SK-N-SH treated with all-trans-retinoic acid at 6 μM for 48 hours (cell line): Measurements from ENCODE around the gene KRT14.

ENCODE experiments used
- ATAC-seq: fragments of 200-7000 bp; cut with Tn5 transposase; 3 replicates; pipeline ENCODE4 v1.9.1; 2020; ENCODE audit warnings: mild to moderate bottlenecking, moderate library complexity
- ESRRG ChIP-seq: fragments of 250-450 bp; sonication (Bioruptor Pico); IDR thresholded peaks from 2 replicates; pipeline ENCODE4 v1.6.1; 2021; ENCODE audit warnings: mild to moderate bottlenecking
- ISL1 ChIP-seq: fragments of 250-450 bp; sonication (Bioruptor Pico); IDR thresholded peaks from 2 replicates; pipeline ENCODE4 v2.1.2; 2022; ENCODE audit warnings: mild to moderate bottlenecking, moderate library complexity
- PPARA ChIP-seq: fragments of 250-450 bp; sonication (Bioruptor Pico); IDR thresholded peaks from 2 replicates; pipeline ENCODE4 v1.5.0; 2020; ENCODE audit warnings: mild to moderate bottlenecking, borderline replicate concordance
- RARB ChIP-seq: fragments of 250-450 bp; sonication (Bioruptor Pico); IDR thresholded peaks from 2 replicates; pipeline ENCODE4 v1.8.0; 2021; ENCODE audit warnings: mild to moderate bottlenecking, moderate library complexity
- SNAI2 ChIP-seq: fragments of 250-450 bp; sonication (Bioruptor Pico); IDR thresholded peaks from 2 replicates; pipeline ENCODE4 v1.5.0; 2020; ENCODE audit warnings: mild to moderate bottlenecking, moderate library complexity
- TCF4 ChIP-seq: fragments of 250-450 bp; sonication (Bioruptor Pico); IDR thresholded peaks from 2 replicates; pipeline ENCODE4 v1.8.0; 2021; ENCODE audit warnings: mild to moderate bottlenecking, moderate library complexity, borderline replicate concordance
- TOX ChIP-seq: fragments of 250-450 bp; sonication (Bioruptor Pico); IDR thresholded peaks from 2 replicates; pipeline ENCODE4 v1.8.0; 2021; ENCODE audit warnings: mild to moderate bottlenecking, moderate library complexity, borderline replicate concordance
- ZC3H10 ChIP-seq: fragments of 250-450 bp; sonication (Bioruptor Pico); IDR thresholded peaks from 2 replicates; pipeline ENCODE4 v1.5.1; 2021; ENCODE audit warnings: mild to moderate bottlenecking, moderate library complexity
- ZFP30 ChIP-seq: fragments of 450-650 bp; formaldehyde crosslinking; IDR thresholded peaks from 2 replicates; pipeline ENCODE4 v1.5.0; 2022; ENCODE audit warnings: mild to moderate bottlenecking, moderate library complexity
- ZNF565 ChIP-seq: fragments of 450-650 bp; formaldehyde crosslinking; conservative IDR thresholded peaks from 2 replicates; pipeline ENCODE4 v1.5.0; 2020; ENCODE audit warnings: low read depth, mild to moderate bottlenecking, moderate library complexity
- ZNF70 ChIP-seq: fragments of 450-650 bp; formaldehyde crosslinking; IDR thresholded peaks from 2 replicates; pipeline ENCODE4 v1.5.0; 2020; ENCODE audit warnings: mild to moderate bottlenecking, moderate library complexity
- ZNF8 ChIP-seq: fragments of 450-650 bp; formaldehyde crosslinking; IDR thresholded peaks from 2 replicates; pipeline ENCODE4 v1.5.0; 2020; ENCODE audit warnings: mild to moderate bottlenecking, moderate library complexity
- TF ChIP-seq, protein P1 (sequence below): fragments of 250-450 bp; sonication (Bioruptor Pico); IDR thresholded peaks from 2 replicates; pipeline ENCODE4 v1.8.0; 2020; ENCODE audit warnings: mild to moderate bottlenecking, moderate library complexity, borderline replicate concordance
- TF ChIP-seq, protein P2 (sequence below): fragments of 250-450 bp; sonication (Bioruptor Pico); IDR thresholded peaks from 2 replicates; pipeline ENCODE4 v1.5.1; 2021; ENCODE audit warnings: mild to moderate bottlenecking, moderate library complexity
- TF ChIP-seq, protein P3 (sequence below): fragments of 250-450 bp; sonication (Bioruptor Pico); IDR thresholded peaks from 2 replicates; pipeline ENCODE4 v1.8.0; 2021; ENCODE audit warnings: low read depth, mild to moderate bottlenecking, moderate library complexity, borderline replicate concordance
- TF ChIP-seq, protein P4 (sequence below): fragments of 250-450 bp; sonication (Bioruptor Pico); IDR thresholded peaks from 2 replicates; pipeline ENCODE4 v1.5.1; 2020; ENCODE audit warnings: low read depth, mild to moderate bottlenecking, moderate library complexity
- TF ChIP-seq, protein P5 (sequence below): fragments of 250-450 bp; sonication (Bioruptor Pico); IDR thresholded peaks from 2 replicates; pipeline ENCODE4 v1.5.0; 2020; ENCODE audit warnings: mild to moderate bottlenecking, moderate library complexity

Gene KRT14

DNA sequence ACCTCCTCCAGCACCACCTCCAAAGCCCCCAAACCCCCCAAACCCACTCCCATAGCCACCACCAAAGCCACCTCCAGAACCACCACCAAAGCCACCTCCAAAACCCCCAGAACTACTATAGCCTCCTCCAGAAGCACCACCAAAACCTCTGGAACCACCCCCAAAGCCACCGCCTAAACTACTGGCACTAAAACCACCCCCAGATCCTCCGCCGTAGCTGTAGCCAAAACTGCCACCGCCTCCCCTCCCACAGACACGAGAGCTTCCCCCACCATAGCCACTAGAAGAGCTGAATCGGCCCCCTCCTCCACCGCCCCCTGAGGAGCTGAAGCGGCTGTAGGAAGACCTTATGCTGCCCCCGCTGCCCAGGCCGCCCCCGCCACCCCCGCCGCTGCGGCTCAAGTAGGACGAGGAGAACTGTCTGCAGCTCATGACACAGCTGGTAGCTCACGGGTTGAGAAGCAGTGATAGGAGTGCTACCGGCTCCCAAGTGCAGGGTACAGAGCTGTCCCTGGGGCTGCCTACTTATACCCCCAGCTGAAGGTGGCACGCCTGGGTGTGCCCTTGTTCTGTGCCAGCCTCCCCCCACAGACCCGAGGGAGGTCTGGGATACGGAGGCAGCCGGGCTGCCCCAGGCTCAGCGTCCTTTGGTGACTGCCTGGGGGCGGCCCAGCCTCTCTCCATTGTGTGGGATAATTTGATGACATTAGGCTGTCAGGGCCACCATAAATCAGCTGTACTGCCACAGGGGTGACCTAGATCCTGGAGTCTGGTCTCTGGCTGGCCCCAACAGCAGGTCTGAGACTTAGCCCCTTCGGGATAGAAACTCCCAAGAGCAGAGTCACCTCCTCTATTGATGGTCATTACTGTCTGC, 14.9 kb downstream of the KRT14 start, which contains the start of gene KRT9:
Gene KRT9 (minus strand): TSS at position 499 of the 874 bp plus-strand sequence. CDS start 67 bp downstream, at position 432.
- ATAC-seq, result no peak
- TF ChIP-seq RARB (CRISPR knock-in tag), result no peak
- TF ChIP-seq TCF4 (CRISPR knock-in tag), result no peak
- TF ChIP-seq, protein P1, sequence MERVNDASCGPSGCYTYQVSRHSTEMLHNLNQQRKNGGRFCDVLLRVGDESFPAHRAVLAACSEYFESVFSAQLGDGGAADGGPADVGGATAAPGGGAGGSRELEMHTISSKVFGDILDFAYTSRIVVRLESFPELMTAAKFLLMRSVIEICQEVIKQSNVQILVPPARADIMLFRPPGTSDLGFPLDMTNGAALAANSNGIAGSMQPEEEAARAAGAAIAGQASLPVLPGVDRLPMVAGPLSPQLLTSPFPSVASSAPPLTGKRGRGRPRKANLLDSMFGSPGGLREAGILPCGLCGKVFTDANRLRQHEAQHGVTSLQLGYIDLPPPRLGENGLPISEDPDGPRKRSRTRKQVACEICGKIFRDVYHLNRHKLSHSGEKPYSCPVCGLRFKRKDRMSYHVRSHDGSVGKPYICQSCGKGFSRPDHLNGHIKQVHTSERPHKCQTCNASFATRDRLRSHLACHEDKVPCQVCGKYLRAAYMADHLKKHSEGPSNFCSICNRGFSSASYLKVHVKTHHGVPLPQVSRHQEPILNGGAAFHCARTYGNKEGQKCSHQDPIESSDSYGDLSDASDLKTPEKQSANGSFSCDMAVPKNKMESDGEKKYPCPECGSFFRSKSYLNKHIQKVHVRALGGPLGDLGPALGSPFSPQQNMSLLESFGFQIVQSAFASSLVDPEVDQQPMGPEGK (CRISPR knock-in tag), result no peak
- TF ChIP-seq TOX (CRISPR knock-in tag), result no peak
- TF ChIP-seq, protein P2, sequence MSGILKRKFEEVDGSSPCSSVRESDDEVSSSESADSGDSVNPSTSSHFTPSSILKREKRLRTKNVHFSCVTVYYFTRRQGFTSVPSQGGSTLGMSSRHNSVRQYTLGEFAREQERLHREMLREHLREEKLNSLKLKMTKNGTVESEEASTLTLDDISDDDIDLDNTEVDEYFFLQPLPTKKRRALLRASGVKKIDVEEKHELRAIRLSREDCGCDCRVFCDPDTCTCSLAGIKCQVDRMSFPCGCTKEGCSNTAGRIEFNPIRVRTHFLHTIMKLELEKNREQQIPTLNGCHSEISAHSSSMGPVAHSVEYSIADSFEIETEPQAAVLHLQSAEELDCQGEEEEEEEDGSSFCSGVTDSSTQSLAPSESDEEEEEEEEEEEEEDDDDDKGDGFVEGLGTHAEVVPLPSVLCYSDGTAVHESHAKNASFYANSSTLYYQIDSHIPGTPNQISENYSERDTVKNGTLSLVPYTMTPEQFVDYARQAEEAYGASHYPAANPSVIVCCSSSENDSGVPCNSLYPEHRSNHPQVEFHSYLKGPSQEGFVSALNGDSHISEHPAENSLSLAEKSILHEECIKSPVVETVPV (CRISPR knock-in tag), result no peak
- no peak for TF ChIP-seq ZC3H10 (CRISPR knock-in tag)
- TF ChIP-seq, protein P3, sequence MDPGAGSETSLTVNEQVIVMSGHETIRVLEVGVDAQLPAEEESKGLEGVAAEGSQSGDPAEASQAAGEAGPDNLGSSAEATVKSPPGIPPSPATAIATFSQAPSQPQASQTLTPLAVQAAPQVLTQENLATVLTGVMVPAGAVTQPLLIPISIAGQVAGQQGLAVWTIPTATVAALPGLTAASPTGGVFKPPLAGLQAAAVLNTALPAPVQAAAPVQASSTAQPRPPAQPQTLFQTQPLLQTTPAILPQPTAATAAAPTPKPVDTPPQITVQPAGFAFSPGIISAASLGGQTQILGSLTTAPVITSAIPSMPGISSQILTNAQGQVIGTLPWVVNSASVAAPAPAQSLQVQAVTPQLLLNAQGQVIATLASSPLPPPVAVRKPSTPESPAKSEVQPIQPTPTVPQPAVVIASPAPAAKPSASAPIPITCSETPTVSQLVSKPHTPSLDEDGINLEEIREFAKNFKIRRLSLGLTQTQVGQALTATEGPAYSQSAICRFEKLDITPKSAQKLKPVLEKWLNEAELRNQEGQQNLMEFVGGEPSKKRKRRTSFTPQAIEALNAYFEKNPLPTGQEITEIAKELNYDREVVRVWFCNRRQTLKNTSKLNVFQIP (CRISPR knock-in tag), result no peak
- TF ChIP-seq ZNF70, result no peak

DNA sequence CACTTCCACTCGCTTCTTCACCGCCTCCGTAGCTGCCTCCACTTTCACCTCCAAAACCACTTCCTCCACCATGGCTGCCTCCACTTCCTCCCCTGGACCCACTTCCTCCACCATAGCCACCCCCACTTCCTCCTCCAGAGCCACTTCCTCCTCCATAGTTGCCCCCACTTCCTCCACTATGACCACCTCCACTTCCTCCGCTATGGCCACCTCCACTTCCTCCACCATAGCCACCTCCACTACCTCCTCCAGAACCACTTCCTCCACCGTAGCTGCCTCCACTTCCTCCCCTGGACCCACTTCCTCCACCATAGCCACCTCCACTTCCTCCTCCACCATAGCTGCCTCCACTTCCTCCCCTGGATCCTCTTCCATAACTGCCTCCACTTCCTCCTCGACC, 19.4 kb downstream of the KRT14 start:
- no peak for ATAC-seq
- TF ChIP-seq ISL1 (CRISPR knock-in tag) (no peak), ESRRG (no peak), ZNF8 (CRISPR knock-in tag) (no peak)
- TF ChIP-seq, protein P2 (CRISPR knock-in tag), result no peak
- TF ChIP-seq, all 23 proteins: peak for 0

DNA sequence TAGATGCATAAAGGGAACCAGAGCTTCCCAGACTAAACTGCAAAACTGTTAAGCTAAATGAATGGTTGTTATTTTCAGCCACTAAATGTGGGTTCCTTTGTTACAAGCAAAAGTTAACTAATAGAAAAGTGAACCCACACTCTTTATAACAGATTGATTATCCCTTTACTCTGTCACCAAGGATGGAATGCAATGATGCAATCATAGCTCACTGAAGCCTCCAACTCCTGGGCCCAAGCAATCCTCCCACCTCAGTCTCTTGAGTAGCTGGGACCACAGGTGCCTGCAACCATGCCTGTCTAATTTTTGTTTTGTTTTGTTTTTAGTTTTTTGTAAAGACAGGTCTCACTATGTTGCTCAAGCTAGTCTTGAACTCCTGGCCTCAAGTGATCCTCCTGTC, 21.4 kb downstream of the KRT14 start:
- TF ChIP-seq TOX (CRISPR knock-in tag) (no peak), ZNF70 (no peak), SNAI2 (CRISPR knock-in tag) (no peak)
- TF ChIP-seq, protein P1 (CRISPR knock-in tag), result no peak
- TF ChIP-seq, protein P4, sequence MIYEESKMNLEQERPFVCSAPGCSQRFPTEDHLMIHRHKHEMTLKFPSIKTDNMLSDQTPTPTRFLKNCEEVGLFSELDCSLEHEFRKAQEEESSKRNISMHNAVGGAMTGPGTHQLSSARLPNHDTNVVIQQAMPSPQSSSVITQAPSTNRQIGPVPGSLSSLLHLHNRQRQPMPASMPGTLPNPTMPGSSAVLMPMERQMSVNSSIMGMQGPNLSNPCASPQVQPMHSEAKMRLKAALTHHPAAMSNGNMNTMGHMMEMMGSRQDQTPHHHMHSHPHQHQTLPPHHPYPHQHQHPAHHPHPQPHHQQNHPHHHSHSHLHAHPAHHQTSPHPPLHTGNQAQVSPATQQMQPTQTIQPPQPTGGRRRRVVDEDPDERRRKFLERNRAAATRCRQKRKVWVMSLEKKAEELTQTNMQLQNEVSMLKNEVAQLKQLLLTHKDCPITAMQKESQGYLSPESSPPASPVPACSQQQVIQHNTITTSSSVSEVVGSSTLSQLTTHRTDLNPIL, result no peak
- no peak for ATAC-seq

DNA sequence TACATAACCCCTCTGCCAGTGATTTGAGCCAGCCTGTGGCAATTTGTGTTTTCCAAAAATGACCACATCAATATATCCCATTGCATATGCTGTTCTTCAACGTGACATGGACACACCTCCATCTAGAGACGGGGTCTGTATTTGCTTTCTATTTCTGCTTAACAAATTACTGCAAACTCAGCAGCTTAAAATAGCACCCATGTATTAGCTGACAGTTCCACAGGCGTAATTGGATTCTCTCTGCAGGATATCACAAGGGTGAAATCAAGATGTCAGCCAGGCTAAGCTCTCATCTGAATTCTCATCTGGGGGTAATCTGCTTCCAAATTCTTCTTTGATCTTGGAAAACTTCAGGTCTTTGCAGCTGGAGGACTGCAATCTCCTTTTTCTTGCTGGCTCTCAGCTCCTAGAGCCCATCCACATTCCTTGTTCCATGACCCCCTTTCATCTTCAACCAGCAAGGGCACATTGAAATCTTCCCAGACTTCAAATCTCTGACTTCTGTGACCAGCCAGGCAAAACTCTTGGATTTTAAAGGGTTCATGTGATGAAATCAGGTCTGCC, 23.0 kb downstream of the KRT14 start:
- no peak for ATAC-seq
- TF ChIP-seq, protein P3 (CRISPR knock-in tag), result no peak
- TF ChIP-seq, protein P5, sequence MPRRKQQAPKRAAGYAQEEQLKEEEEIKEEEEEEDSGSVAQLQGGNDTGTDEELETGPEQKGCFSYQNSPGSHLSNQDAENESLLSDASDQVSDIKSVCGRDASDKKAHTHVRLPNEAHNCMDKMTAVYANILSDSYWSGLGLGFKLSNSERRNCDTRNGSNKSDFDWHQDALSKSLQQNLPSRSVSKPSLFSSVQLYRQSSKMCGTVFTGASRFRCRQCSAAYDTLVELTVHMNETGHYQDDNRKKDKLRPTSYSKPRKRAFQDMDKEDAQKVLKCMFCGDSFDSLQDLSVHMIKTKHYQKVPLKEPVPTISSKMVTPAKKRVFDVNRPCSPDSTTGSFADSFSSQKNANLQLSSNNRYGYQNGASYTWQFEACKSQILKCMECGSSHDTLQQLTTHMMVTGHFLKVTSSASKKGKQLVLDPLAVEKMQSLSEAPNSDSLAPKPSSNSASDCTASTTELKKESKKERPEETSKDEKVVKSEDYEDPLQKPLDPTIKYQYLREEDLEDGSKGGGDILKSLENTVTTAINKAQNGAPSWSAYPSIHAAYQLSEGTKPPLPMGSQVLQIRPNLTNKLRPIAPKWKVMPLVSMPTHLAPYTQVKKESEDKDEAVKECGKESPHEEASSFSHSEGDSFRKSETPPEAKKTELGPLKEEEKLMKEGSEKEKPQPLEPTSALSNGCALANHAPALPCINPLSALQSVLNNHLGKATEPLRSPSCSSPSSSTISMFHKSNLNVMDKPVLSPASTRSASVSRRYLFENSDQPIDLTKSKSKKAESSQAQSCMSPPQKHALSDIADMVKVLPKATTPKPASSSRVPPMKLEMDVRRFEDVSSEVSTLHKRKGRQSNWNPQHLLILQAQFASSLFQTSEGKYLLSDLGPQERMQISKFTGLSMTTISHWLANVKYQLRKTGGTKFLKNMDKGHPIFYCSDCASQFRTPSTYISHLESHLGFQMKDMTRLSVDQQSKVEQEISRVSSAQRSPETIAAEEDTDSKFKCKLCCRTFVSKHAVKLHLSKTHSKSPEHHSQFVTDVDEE, result no peak
- TF ChIP-seq ZNF565 (CRISPR knock-in tag) (no peak), PPARA (CRISPR knock-in tag) (no peak), RARB (CRISPR knock-in tag) (no peak), ZFP30 (CRISPR knock-in tag) (no peak), ZNF70 (no peak)
- TF ChIP-seq, protein P2 (CRISPR knock-in tag), result no peak
